ENCODE results near the gene PIF1.

PIF1 gene

DNA sequence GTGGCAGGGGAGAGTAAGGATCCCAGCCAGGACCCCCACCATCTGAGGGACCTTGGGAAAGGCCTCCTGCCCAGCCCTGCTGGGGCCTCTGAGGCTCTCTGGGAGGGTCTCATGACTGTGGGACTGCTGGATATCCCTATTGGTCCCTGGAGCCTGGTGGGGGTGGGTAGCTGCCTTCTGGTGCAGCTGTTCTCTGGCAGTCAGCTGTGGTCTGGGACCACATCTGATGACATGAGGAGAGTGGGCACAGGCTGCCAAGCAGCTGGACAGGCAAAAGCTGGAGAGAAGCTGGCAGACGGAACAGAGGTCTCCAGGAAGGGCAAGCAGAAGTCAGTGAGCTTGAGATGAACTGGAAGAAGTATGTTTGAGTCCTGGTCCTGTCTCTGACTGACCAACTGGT, 38.6 kb upstream of the PIF1 start:
- no peak overlapping the region for H3K4me3 ChIP-seq (replicated peaks; ENCODE audit: low read depth, low read length)
- TF ChIP-seq, protein P1, sequence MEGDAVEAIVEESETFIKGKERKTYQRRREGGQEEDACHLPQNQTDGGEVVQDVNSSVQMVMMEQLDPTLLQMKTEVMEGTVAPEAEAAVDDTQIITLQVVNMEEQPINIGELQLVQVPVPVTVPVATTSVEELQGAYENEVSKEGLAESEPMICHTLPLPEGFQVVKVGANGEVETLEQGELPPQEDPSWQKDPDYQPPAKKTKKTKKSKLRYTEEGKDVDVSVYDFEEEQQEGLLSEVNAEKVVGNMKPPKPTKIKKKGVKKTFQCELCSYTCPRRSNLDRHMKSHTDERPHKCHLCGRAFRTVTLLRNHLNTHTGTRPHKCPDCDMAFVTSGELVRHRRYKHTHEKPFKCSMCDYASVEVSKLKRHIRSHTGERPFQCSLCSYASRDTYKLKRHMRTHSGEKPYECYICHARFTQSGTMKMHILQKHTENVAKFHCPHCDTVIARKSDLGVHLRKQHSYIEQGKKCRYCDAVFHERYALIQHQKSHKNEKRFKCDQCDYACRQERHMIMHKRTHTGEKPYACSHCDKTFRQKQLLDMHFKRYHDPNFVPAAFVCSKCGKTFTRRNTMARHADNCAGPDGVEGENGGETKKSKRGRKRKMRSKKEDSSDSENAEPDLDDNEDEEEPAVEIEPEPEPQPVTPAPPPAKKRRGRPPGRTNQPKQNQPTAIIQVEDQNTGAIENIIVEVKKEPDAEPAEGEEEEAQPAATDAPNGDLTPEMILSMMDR (IDR thresholded peaks at IDR 0.05; ENCODE audit: low read depth, low read length, missing control alignments), result no peak
- DNase-seq (ENCODE audit: extremely low read depth, low read depth), result no peak

DNA sequence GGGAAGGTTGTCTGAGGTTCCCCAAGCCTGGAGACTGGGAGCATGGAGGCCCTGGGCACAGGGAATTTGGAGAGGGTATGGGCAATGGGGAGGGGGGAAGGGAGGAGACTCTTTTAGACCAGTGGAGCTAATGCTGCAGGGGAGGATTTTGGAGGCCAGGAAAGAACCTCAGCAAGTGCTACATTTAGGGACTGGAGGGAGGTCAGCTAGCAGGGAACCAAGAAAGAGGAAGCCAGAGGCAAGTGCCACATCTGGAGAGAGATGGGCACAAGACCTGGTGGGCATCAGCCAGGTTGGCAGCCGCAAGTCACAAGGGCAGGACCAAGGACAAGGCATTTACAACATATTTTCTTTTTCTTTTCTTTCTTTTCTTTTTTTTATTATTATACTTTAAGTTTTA, 37.0 kb upstream of the PIF1 start:
- DNase-seq (ENCODE audit: extremely low read depth, low read depth), result no peak
- no peak overlapping the region for H3K4me3 ChIP-seq (replicated peaks; ENCODE audit: low read depth, low read length)
- TF ChIP-seq, protein P1 (IDR thresholded peaks at IDR 0.05; ENCODE audit: low read depth, low read length, missing control alignments), result no peak

DNA sequence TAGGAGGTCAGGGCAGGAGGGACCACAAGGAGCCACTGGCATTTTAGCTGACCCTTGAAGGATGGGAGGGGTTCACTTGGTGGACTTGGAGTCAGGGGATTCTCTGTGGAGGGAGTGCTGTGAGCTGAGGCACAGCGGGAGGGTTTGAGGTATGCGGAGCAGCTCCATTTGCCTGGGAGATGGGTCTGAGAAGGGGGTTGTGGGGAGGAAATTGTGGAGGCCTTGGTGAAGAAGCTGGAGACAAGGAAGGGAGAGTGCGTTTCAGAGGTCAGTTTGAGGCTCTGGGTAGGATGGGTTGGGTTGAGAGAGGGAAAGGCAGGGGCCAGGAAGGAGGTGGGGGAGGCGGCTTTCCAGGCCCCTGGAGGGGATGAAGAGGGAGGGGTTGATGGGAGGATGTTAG, 36.5 kb upstream of the PIF1 start:
- no peak overlapping the region for H3K4me3 ChIP-seq (replicated peaks; ENCODE audit: low read depth, low read length)
- DNase-seq (ENCODE audit: extremely low read depth, low read depth), result no peak
- TF ChIP-seq, protein P1 (IDR thresholded peaks at IDR 0.05; ENCODE audit: low read depth, low read length, missing control alignments), result no peak

DNA sequence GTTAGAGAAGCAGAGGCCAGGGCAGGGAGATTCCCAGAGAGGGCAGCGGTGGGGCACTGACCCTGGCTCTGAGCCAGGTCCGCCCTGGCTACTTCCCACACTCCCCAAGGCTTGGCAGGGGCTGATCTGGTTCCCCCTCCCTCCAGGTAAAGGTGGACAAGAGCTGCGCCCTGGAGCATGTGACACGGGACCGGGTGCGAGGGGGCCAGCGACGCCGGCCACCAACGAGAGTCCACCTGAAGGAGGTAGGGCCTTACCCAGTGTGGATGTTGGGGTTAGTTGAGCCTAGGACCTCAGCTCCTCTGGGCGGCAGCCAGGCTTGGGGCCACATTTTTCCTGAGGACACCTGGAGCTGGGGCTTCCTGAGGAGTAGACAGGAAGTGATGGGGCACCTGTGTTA, 35.9 kb upstream of the PIF1 start:
- H3K4me3 ChIP-seq (replicated peaks; ENCODE audit: low read depth, low read length), result no peak overlapping the region
- DNase-seq (ENCODE audit: extremely low read depth, low read depth), result no peak
- TF ChIP-seq, protein P1 (IDR thresholded peaks at IDR 0.05; ENCODE audit: low read depth, low read length, missing control alignments), result no peak

DNA sequence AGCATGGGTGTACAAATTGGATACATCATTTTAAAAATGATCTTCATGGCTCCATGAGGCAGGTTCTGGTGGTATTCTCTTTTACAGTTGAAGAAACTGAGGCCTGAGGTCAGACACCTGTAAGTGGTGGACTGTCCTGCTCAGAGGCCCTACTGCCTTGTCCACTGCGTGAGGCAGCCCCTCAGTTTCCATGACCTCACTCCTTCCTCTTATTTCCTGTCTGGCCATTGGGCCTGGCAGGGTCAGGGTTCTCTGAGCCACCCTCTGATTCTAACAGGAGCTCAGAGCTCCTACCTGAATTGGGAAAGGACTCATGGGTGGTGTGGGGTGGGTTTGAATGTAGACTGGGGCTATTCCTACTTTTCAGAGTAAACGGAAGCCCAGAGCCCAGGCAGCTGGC, 33.8 kb upstream of the PIF1 start:
- TF ChIP-seq, protein P1 (IDR thresholded peaks at IDR 0.05; ENCODE audit: low read depth, low read length, missing control alignments), result no peak
- DNase-seq (ENCODE audit: extremely low read depth, low read depth), result no peak

DNA sequence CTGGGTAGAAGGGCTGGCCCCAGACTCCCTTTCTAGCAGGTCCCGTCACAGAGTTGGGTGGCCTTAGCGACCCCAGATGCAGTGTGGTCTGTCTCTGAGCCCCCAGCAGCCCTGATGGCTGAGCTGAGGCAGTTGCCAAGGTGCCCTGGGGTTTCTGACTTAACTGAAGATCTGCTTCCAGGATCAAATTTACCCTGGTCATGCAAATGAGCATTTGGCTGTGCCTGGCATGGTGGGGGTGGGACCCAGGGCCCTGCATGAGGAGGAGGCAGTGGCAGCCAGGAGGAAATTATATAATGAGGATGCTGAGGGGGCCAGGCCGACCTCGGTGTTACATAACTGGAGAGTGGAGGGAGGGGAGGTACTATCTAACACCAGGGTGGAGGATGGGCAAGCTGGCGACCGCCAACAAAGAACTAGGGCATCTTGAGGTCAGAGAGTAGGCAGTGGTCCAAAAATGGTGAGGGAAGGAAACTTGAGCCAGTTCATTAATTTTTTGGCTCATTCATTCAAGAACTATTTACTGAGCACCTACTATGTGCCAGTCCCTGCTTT, 32.7 kb upstream of the PIF1 start:
- TF ChIP-seq, protein P1 (IDR thresholded peaks at IDR 0.05; ENCODE audit: low read depth, low read length, missing control alignments), result no peak
- DNase-seq (ENCODE audit: extremely low read depth, low read depth), result no peak
- no peak overlapping the region for H3K4me3 ChIP-seq (replicated peaks; ENCODE audit: low read depth, low read length)

More for the DNA sequence above, 33.8 kb upstream of the PIF1 start:
- H3K4me3 ChIP-seq (replicated peaks; ENCODE audit: low read depth, low read length), result no peak overlapping the region

DNA sequence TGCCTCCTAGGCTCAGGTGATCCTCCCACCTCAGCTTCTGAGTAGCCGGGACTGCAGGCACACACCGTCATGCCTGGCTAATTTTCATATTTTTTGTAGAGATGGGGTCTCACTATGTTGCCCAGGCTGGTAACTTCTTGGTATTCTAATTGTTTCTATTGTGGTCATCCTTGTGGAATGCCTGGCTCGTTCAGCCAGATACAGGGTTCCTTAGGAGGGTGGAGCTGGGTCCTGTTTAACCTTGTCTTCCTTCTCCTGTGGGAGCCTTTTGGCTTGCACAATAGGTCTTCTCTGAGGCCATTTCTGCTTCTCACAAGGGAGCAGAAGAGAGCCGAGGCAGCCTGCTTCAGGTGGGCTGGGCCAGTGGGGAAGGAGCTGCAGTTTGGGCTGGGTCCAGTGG, 32.0 kb upstream of the PIF1 start:
- DNase-seq (ENCODE audit: extremely low read depth, low read depth), result no peak

More for the DNA sequence above, 32.0 kb upstream of the PIF1 start:
- TF ChIP-seq, protein P1 (IDR thresholded peaks at IDR 0.05; ENCODE audit: low read depth, low read length, missing control alignments), result no peak
- H3K4me3 ChIP-seq (replicated peaks; ENCODE audit: low read depth, low read length), result no peak overlapping the region

All from HFF-Myc (cell line).